Measurements from ENCODE around the gene MRPS22.

GRCh38 chr3:139309880-139310279, 33.9 kb upstream of the MRPS22 start:
- no peak for TF ChIP-seq CTCF (IDR thresholded peaks at IDR 0.05)
- no peak for TF ChIP-seq POLR2A (IDR thresholded peaks at IDR 0.05)
- no peak for TF ChIP-seq POLR2AphosphoS5 (IDR thresholded peaks at IDR 0.05)
